Mucosa of descending colon (tissue), 3 donors: Measurements from ENCODE around the gene ADAMTS13. TPM values are rescaled to one million over a fixed set of nuclear protein-coding genes. Genes with fewer than 3 reads are reported as not detected.

Source experiments
- ATAC-seq: fragments of 200-7000 bp; cut with Tn5 transposase; one replicate; pipeline ENCODE4 v1.9.1; 2020; ENCODE audit warnings: mild to moderate bottlenecking, moderate library complexity
- DNase-seq, 3 donors: peaks; one replicate each; pipeline ENCODE4 v3.0.0-alpha.2; 2020
- H3K36me3 ChIP-seq: fragments of 200-600 bp; one replicate; pipeline ENCODE4 v1.8.0; 2021; ENCODE audit warnings: low read depth, mild to moderate bottlenecking
- H3K4me1 ChIP-seq: fragments of 200-600 bp; one replicate; pipeline ENCODE4 v1.8.0; 2021; ENCODE audit warnings: low read depth, mild to moderate bottlenecking
- H3K4me3 ChIP-seq: fragments of 200-600 bp; one replicate; pipeline ENCODE4 v1.8.0; 2021; ENCODE audit warnings: mild to moderate bottlenecking
- H3K9me3 ChIP-seq: fragments of 200-600 bp; one replicate; pipeline ENCODE4 v1.8.0; 2021; ENCODE audit warnings: mild to moderate bottlenecking
- CTCF ChIP-seq: fragments of 200-600 bp; IDR thresholded peaks from one replicate; pipeline ENCODE4 v1.8.0; 2022; ENCODE audit warnings: antibody characterized with exemption, mild to moderate bottlenecking
- intact Hi-C, 2 donors: fragments of 100-400 bp; cut with DNase I in 1 of 2; cut with micrococcal nuclease in 1 of 2; formaldehyde crosslinking; loops; one replicate each; pipeline versions ENCODE4 v1.11.0 to v1.11.1; 2022; cut with DNase I, micrococcal nuclease
- total RNA-seq, 3 donors: library from RNA; stranded (reverse); fragmentation: NEBNext Ultra II Directional in 2 of 3; extraction: Animal tissue kit (Norgen Biotek cat#: 25700) in 2 of 3; gene quantifications; one replicate each; pipeline versions ENCODE4 v1.2.1 to v1.2.4, GENCODE V29; 2021 to 2023
- donor health status: DM: no; HTN: no; CAD: no; lungs with moderate emphysema.
- donor health status: DM: no; HTN: no; CAD: no.
- donor health status: DM: no; HTN: yes; CAD: no.

Gene ADAMTS13
- total RNA-seq, 3 donors from 2014 or later, result 3.3 to 5.0 (median 3.6) TPM

- DNase-seq (no peak), ATAC-seq (no peak)
- Histone ChIP-seq H3K4me1 (peaks cover 4% of the 10 kb centered on the region), H3K36me3 (no peaks in the 10 kb centered on the region), H3K4me3 (no peak overlapping the region), H3K9me3 (no peaks in the 10 kb centered on the region)
- intact Hi-C loops, result no loop called here
- TF ChIP-seq CTCF, result no peak
These were observed 3.0 kb downstream of the ADAMTS13 start for GRCh38 chr9:133425049-133425632.

GRCh38 chr9:133426011-133426410, 3.8 kb downstream of the ADAMTS13 start:
- ATAC-seq, result peak; percentile 54
- DNase-seq, result peak in 2 of 3 donors; percentile 54 to 57

GRCh38 chr9:133427658-133428348, 5.6 kb downstream of the ADAMTS13 start:
- DNase-seq (no peak), ATAC-seq (no peak)
- peaks cover 4% of the 10 kb centered on the region for H3K4me1 ChIP-seq
- intact Hi-C loops, result no loop called here
- H3K4me3 ChIP-seq, result no peak overlapping the region
- no peaks in the 10 kb centered on the region for H3K9me3 ChIP-seq
- no peaks in the 10 kb centered on the region for H3K36me3 ChIP-seq
- TF ChIP-seq CTCF, result no peak

More at GRCh38 chr9:133426011-133426410, 3.8 kb downstream of the ADAMTS13 start:
- Histone ChIP-seq H3K36me3 (no peaks in the 10 kb centered on the region), H3K9me3 (no peaks in the 10 kb centered on the region), H3K4me1 (peaks cover 4% of the 10 kb centered on the region), H3K4me3 (no peak overlapping the region)
- no peak for TF ChIP-seq CTCF
- intact Hi-C loops, result no loop called here

- Histone ChIP-seq H3K36me3 (no peaks in the 10 kb centered on the region), H3K4me3 (no peak overlapping the region), H3K4me1 (peaks cover 4% of the 10 kb centered on the region), H3K9me3 (no peaks in the 10 kb centered on the region)
- intact Hi-C loops, result no loop called here
- DNase-seq (peak in 2 of 3 donors; percentile 45 to 56), ATAC-seq (peak; percentile 74)
- no peak for TF ChIP-seq CTCF
These were observed 6.5 kb downstream of the ADAMTS13 start for GRCh38 chr9:133428617-133429101.

GRCh38 chr9:133429214-133429613, 7.0 kb downstream of the ADAMTS13 start:
- Histone ChIP-seq H3K4me3 (no peak overlapping the region), H3K36me3 (no peaks in the 10 kb centered on the region), H3K9me3 (no peaks in the 10 kb centered on the region), H3K4me1 (peaks cover 4% of the 10 kb centered on the region)
- ATAC-seq (no peak), DNase-seq (no peak)
- intact Hi-C loops, result no loop called here
- no peak for TF ChIP-seq CTCF
